Measurements from ENCODE around the gene POMT2. TPM values are rescaled to one million over a fixed set of nuclear protein-coding genes. Genes with fewer than 3 reads are reported as not detected.

The POMT2 gene
- total and polyA plus RNA-seq, 2 donors (not counting 3 experiments of a cell fraction or from before 2014, with no cell fraction given): 19.5 to 48.2 TPM

- H3K27me3 ChIP-seq (ENCODE audit: control insufficient read depth in 2 of 2, insufficient read depth in 2 of 2, low read length in 2 of 2): no peaks in the 10 kb centered on the region
- H3K4me2 ChIP-seq (ENCODE audit: insufficient read depth, low read length): no peak overlapping the region
- H3K79me2 ChIP-seq (ENCODE audit: control insufficient read depth, insufficient read depth, low read length): no peaks in the 10 kb centered on the region
- ChIA-PET POLR2A (interaction anchor here (1.1 to 2.0 kb wide), 3 partner anchors 13 to 155 kb away, joined by 4 to 7 read pairs (median 6); partner anchors contain the start of genes GSTZ1, POMT2 and VIPAS39), CTCF (interaction anchor here (1.7 to 12.7 kb wide), 2 partner anchors 11 to 151 kb away, joined by 5 to 515 read pairs; no protein-coding TSS in a partner anchor)
- no peaks in the 10 kb centered on the region for H3K9me3 ChIP-seq (replicated peaks; ENCODE audit: control insufficient read depth, insufficient read depth, low read length)
- H3K4me3 ChIP-seq (replicated peaks in 1 of 3; ENCODE audit: insufficient read depth in 1 of 3, low read depth in 1 of 3, low read length in 3 of 3): no peak overlapping the region
- peak; percentile 76 for FAIRE-seq
- H4K20me1 ChIP-seq (replicated peaks; ENCODE audit: control insufficient read depth, extremely low read depth, insufficient read depth, low read length): no peaks in the 10 kb centered on the region
- TSS peak; percentile 75 for BruUV-seq (replicated peaks)
- TF ChIP-seq FOS (IDR thresholded peaks at IDR 0.05; ENCODE audit: borderline replicate concordance, insufficient read depth, low read length) (peak; percentile 63), GATA2 (IDR thresholded peaks at IDR 0.05; ENCODE audit: insufficient read depth, insufficient read length, low read depth, low read length) (no peak), MYC (IDR thresholded peaks at IDR 0.05; ENCODE audit: low read depth, low read length) (no peak)
- peak; percentile 67 for DNase-seq (ENCODE audit: low read depth, low spot score)
- dilution Hi-C loops (cut with MboI; ENCODE audit: extremely low pct_ligation_motif_present, low sequenced_read_pairs): no loop called here
- intact Hi-C loops (cut with micrococcal nuclease): loop anchor here (1.0 kb wide), 3 partner anchors 17 to 154 kb away; partner anchors contain the start of genes POMT2 and VIPAS39
- peak overlapping the region; percentile 96 for H3K27ac ChIP-seq (ENCODE audit: insufficient read depth, low read depth, low read length)
- peak overlapping the region; percentile 68 for H3K9ac ChIP-seq (replicated peaks; ENCODE audit: extremely low read depth, insufficient read depth, low read length)
- H3K36me3 ChIP-seq (ENCODE audit: control insufficient read depth in 2 of 2, extremely low read depth in 1 of 2, insufficient read depth in 2 of 2, low read length in 2 of 2): peaks cover 0 to 4% of the 10 kb centered on the region in 2 experiments
- no peak overlapping the region for H2AFZ ChIP-seq (ENCODE audit: low read depth, low read length)
- H3K4me1 ChIP-seq (ENCODE audit: control insufficient read depth, extremely low read depth, insufficient read depth, low read length): peaks cover 29% of the 10 kb centered on the region
- no peaks in the 10 kb centered on the region for H3K9me1 ChIP-seq (replicated peaks; ENCODE audit: control insufficient read depth, extremely low read depth, insufficient read depth, low read length)
Observed at GRCh38 chr14:77302926-77303325, 17.8 kb downstream of the POMT2 start.

- no peaks in the 10 kb centered on the region for H4K20me1 ChIP-seq (replicated peaks; ENCODE audit: control insufficient read depth, extremely low read depth, insufficient read depth, low read length)
- H3K4me1 ChIP-seq (ENCODE audit: control insufficient read depth, extremely low read depth, insufficient read depth, low read length): peaks cover 29% of the 10 kb centered on the region
- CTCF ChIA-PET: interaction anchor here (0.7 to 12.7 kb wide), 14 partner anchors 9 to 425 kb away, joined by 3 to 515 read pairs (median 6); partner anchors contain the start of genes AHSA1, GSTZ1, POMT2 and SAMD15
- H3K79me2 ChIP-seq (ENCODE audit: control insufficient read depth, insufficient read depth, low read length): no peaks in the 10 kb centered on the region
- H3K36me3 ChIP-seq (ENCODE audit: control insufficient read depth in 2 of 2, extremely low read depth in 1 of 2, insufficient read depth in 2 of 2, low read length in 2 of 2): peaks cover 0 to 4% of the 10 kb centered on the region in 2 experiments
- H3K4me3 ChIP-seq (replicated peaks in 1 of 3; ENCODE audit: insufficient read depth in 1 of 3, low read depth in 1 of 3, low read length in 3 of 3): no peak overlapping the region
- dilution Hi-C loops (cut with MboI; ENCODE audit: extremely low pct_ligation_motif_present, low sequenced_read_pairs): no loop called here
- no peaks in the 10 kb centered on the region for H3K9me1 ChIP-seq (replicated peaks; ENCODE audit: control insufficient read depth, extremely low read depth, insufficient read depth, low read length)
- intact Hi-C loops (cut with micrococcal nuclease): loop anchor here (1.0 to 2.0 kb wide), 2 partner anchors 15 to 250 kb away; no protein-coding TSS in a partner anchor
- no peaks in the 10 kb centered on the region for H3K9me3 ChIP-seq (replicated peaks; ENCODE audit: control insufficient read depth, insufficient read depth, low read length)
- no peak overlapping the region for H2AFZ ChIP-seq (ENCODE audit: low read depth, low read length)
- no TSS peak for BruUV-seq (replicated peaks)
- no peak overlapping the region for H3K4me2 ChIP-seq (ENCODE audit: insufficient read depth, low read length)
- H3K27me3 ChIP-seq (ENCODE audit: control insufficient read depth in 2 of 2, insufficient read depth in 2 of 2, low read length in 2 of 2): no peaks in the 10 kb centered on the region
- TF ChIP-seq MYC (IDR thresholded peaks at IDR 0.05; ENCODE audit: low read depth, low read length): no peak
- peak; percentile 85 for TF ChIP-seq CTCF (IDR thresholded peaks at IDR 0.05; ENCODE audit: extremely low read depth in 1 of 2, insufficient read depth in 1 of 2, low read depth in 1 of 2, low read length in 2 of 2)
- H3K9ac ChIP-seq (replicated peaks; ENCODE audit: extremely low read depth, insufficient read depth, low read length): no peak overlapping the region
- no peak overlapping the region for H3K27ac ChIP-seq (ENCODE audit: insufficient read depth, low read depth, low read length)
- peak; percentile 74 for DNase-seq (ENCODE audit: low read depth, low spot score)
- POLR2A ChIA-PET: interaction anchor here (1.0 kb wide), 1 partner anchor 15 kb away, joined by 3 read pairs; no protein-coding TSS in a partner anchor
- FAIRE-seq: peak; percentile 88
Observed at GRCh38 chr14:77301103-77301502, 19.6 kb downstream of the POMT2 start.
